Rectal smooth muscle tissue (tissue), 1 donor: ENCODE data around the gene LRP5.
A peak's percentile ranks its signal among the peaks of the same experiment; 100 is the strongest.
"Not testable (repeated sequence)": the region's sequence is repeated elsewhere in the genome, so short reads cannot be mapped to it uniquely, and the experiment has no call there.

Experiments
- H3K27ac ChIP-seq: one replicate; pipeline ENCODE4 v1.7.0; 2013; ENCODE audit warnings: low read depth, low read length, inconsistent platforms
- H3K27me3 ChIP-seq: one replicate; pipeline ENCODE4 v1.7.0; 2013; ENCODE audit warnings: low read length; ENCODE audit not compliant: control insufficient read depth, insufficient read depth
- H3K36me3 ChIP-seq: one replicate; pipeline ENCODE4 v1.7.0; 2013; ENCODE audit warnings: low read length; ENCODE audit not compliant: control insufficient read depth, insufficient read depth
- H3K4me1 ChIP-seq: one replicate; pipeline ENCODE4 v1.7.0; 2013; ENCODE audit warnings: low read length; ENCODE audit not compliant: control insufficient read depth, insufficient read depth
- H3K4me3 ChIP-seq: one replicate; pipeline ENCODE4 v1.7.0; 2013; ENCODE audit warnings: low read length
- H3K9ac ChIP-seq: one replicate; pipeline ENCODE4 v1.7.0; 2013; ENCODE audit warnings: low read length

Gene LRP5

GRCh38 chr11:68468217-68468828, 155.9 kb downstream of the LRP5 start:
- no peak overlapping the region for H3K9ac ChIP-seq
- H3K27me3 ChIP-seq, result no peaks in the 10 kb centered on the region
- peak overlapping the region; percentile 27 for H3K4me3 ChIP-seq
- peaks cover 38% of the 10 kb centered on the region for H3K4me1 ChIP-seq
- no peak overlapping the region for H3K27ac ChIP-seq
- peaks cover 2% of the 10 kb centered on the region for H3K36me3 ChIP-seq

GRCh38 chr11:68469122-68469521, 156.7 kb downstream of the LRP5 start:
- Histone ChIP-seq H3K4me1 (peaks cover 33% of the 10 kb centered on the region), H3K27me3 (no peaks in the 10 kb centered on the region), H3K27ac (peak overlapping the region; percentile 18), H3K36me3 (peaks cover 2% of the 10 kb centered on the region), H3K4me3 (peak overlapping the region; percentile 13), H3K9ac (no peak overlapping the region)

GRCh38 chr11:68469642-68470041, 157.3 kb downstream of the LRP5 start:
- H3K27ac ChIP-seq, result peak overlapping the region; percentile 18
- H3K27me3 ChIP-seq, result no peaks in the 10 kb centered on the region
- H3K4me1 ChIP-seq, result peaks cover 36% of the 10 kb centered on the region
- no peak overlapping the region for H3K9ac ChIP-seq
- H3K36me3 ChIP-seq, result peaks cover 2% of the 10 kb centered on the region
- H3K4me3 ChIP-seq, result no peak overlapping the region

- Histone ChIP-seq H3K27ac (peak overlapping the region; percentile 6), H3K9ac (no peak overlapping the region), H3K4me3 (peak overlapping the region; percentile 20), H3K36me3 (peaks cover 2% of the 10 kb centered on the region), H3K27me3 (no peaks in the 10 kb centered on the region), H3K4me1 (peaks cover 35% of the 10 kb centered on the region)
Observed at GRCh38 chr11:68470304-68470811, 158.0 kb downstream of the LRP5 start.

- Histone ChIP-seq H3K4me3 (peak overlapping the region; percentile 24), H3K36me3 (peaks cover 2% of the 10 kb centered on the region), H3K9ac (no peak overlapping the region), H3K4me1 (peaks cover 33% of the 10 kb centered on the region), H3K27ac (no peak overlapping the region), H3K27me3 (no peaks in the 10 kb centered on the region)
Observed at GRCh38 chr11:68471360-68472340, 159.3 kb downstream of the LRP5 start.

GRCh38 chr11:68472778-68473177, 160.4 kb downstream of the LRP5 start:
- Histone ChIP-seq H3K36me3 (peaks cover 2% of the 10 kb centered on the region), H3K4me3 (no peak overlapping the region), H3K27ac (no peak overlapping the region), H3K9ac (no peak overlapping the region), H3K4me1 (peaks cover 33% of the 10 kb centered on the region), H3K27me3 (no peaks in the 10 kb centered on the region)

GRCh38 chr11:68473693-68474092, 161.3 kb downstream of the LRP5 start:
- H3K27me3 ChIP-seq, result no peaks in the 10 kb centered on the region
- peaks cover 2% of the 10 kb centered on the region for H3K36me3 ChIP-seq
- no peak overlapping the region for H3K4me3 ChIP-seq
- H3K27ac ChIP-seq, result no peak overlapping the region
- peaks cover 27% of the 10 kb centered on the region for H3K4me1 ChIP-seq
- H3K9ac ChIP-seq, result no peak overlapping the region

- not testable (repeated sequence) for H3K27ac ChIP-seq, H3K4me3 ChIP-seq
- peaks cover 13% of the 10 kb centered on the region for H3K4me1 ChIP-seq
Observed at GRCh38 chr11:68475626-68476025, 163.2 kb downstream of the LRP5 start.

GRCh38 chr11:68479390-68479789, 167.0 kb downstream of the LRP5 start:
- Histone ChIP-seq H3K27ac (no peak overlapping the region), H3K36me3 (no peaks in the 10 kb centered on the region), H3K4me1 (peaks cover 16% of the 10 kb centered on the region), H3K27me3 (no peaks in the 10 kb centered on the region), H3K4me3 (no peak overlapping the region), H3K9ac (no peak overlapping the region)

More at GRCh38 chr11:68475626-68476025, 163.2 kb downstream of the LRP5 start:
- not testable (repeated sequence) for H3K36me3 ChIP-seq, H3K27me3 ChIP-seq, H3K9ac ChIP-seq

GRCh38 chr11:68480193-68480592, 167.8 kb downstream of the LRP5 start:
- H3K9ac ChIP-seq, result no peak overlapping the region
- no peak overlapping the region for H3K27ac ChIP-seq
- H3K4me3 ChIP-seq, result no peak overlapping the region
- no peaks in the 10 kb centered on the region for H3K36me3 ChIP-seq
- peaks cover 15% of the 10 kb centered on the region for H3K4me1 ChIP-seq
- no peaks in the 10 kb centered on the region for H3K27me3 ChIP-seq

- Histone ChIP-seq H3K4me3 (no peak overlapping the region), H3K27ac (no peak overlapping the region), H3K4me1 (peaks cover 15% of the 10 kb centered on the region), H3K27me3 (no peaks in the 10 kb centered on the region), H3K36me3 (no peaks in the 10 kb centered on the region), H3K9ac (no peak overlapping the region)
Observed at GRCh38 chr11:68480852-68481510, 168.6 kb downstream of the LRP5 start.

- peaks cover 15% of the 10 kb centered on the region for H3K4me1 ChIP-seq
Observed at GRCh38 chr11:68481579-68482240, 169.3 kb downstream of the LRP5 start.

More at GRCh38 chr11:68481579-68482240, 169.3 kb downstream of the LRP5 start:
- H3K36me3 ChIP-seq, result no peaks in the 10 kb centered on the region
- H3K27me3 ChIP-seq, result no peaks in the 10 kb centered on the region
- H3K9ac ChIP-seq, result no peak overlapping the region
- no peak overlapping the region for H3K4me3 ChIP-seq
- no peak overlapping the region for H3K27ac ChIP-seq
